Panc1 (cell line): ENCODE measurements around the gene LRFN2.

Experiments used
- POLR2AphosphoS5 ChIP-seq: IDR thresholded peaks from 2 replicates; pipeline ENCODE4 v1.6.1; 2012; ENCODE audit warnings: mild to moderate bottlenecking, low read depth, low read length, moderate library complexity
- SIN3A ChIP-seq: IDR thresholded peaks from 2 replicates; pipeline ENCODE4 v1.6.1; 2012; ENCODE audit warnings: low read depth, mild to moderate bottlenecking, low read length, moderate library complexity, borderline replicate concordance; ENCODE audit not compliant: insufficient read depth
- TCF7L2 ChIP-seq: IDR thresholded peaks from 2 replicates; pipeline ENCODE4 v1.6.1; 2011; ENCODE audit warnings: mild to moderate bottlenecking, low read depth, low read length, inconsistent platforms
- TF ChIP-seq, protein P1 (sequence below): fragments of 450-650 bp; IDR thresholded peaks from 2 replicates; pipeline ENCODE4 v1.5.1; 2017; ENCODE audit warnings: mild to moderate bottlenecking
- TF ChIP-seq, protein P2 (sequence below), 2 experiments: IDR thresholded peaks; 2 replicates each; pipeline ENCODE4 v1.6.1; 2011 to 2012; ENCODE audit warnings: low read depth in 2 of 2, control low read depth in 1 of 2, low read length in 1 of 2, mild to moderate bottlenecking in 1 of 2, moderate library complexity in 1 of 2; ENCODE audit not compliant: insufficient read depth in 1 of 2

DNA sequence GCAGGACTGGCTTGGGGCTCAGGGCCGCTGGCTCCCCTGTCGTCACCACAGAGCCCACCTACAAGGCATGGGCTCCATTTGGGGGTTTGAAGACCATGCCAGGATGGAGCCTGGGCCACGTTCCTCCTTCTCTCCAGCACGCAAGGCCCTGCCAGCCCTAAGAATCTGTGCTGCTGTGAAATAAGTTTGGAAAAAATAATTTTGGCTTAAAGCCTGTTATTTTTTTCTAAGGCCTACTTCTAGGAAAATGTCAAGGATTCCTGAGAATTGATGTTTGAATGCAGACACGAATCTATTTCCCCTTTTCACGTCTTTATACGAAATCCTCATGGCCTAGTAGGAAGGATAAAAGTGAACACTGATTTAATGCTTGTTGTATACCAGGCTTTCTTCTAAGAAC is 107.5 kb downstream of the LRFN2 start:
- TF ChIP-seq, protein P1, sequence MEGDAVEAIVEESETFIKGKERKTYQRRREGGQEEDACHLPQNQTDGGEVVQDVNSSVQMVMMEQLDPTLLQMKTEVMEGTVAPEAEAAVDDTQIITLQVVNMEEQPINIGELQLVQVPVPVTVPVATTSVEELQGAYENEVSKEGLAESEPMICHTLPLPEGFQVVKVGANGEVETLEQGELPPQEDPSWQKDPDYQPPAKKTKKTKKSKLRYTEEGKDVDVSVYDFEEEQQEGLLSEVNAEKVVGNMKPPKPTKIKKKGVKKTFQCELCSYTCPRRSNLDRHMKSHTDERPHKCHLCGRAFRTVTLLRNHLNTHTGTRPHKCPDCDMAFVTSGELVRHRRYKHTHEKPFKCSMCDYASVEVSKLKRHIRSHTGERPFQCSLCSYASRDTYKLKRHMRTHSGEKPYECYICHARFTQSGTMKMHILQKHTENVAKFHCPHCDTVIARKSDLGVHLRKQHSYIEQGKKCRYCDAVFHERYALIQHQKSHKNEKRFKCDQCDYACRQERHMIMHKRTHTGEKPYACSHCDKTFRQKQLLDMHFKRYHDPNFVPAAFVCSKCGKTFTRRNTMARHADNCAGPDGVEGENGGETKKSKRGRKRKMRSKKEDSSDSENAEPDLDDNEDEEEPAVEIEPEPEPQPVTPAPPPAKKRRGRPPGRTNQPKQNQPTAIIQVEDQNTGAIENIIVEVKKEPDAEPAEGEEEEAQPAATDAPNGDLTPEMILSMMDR, result no peak
- TF ChIP-seq, protein P2, sequence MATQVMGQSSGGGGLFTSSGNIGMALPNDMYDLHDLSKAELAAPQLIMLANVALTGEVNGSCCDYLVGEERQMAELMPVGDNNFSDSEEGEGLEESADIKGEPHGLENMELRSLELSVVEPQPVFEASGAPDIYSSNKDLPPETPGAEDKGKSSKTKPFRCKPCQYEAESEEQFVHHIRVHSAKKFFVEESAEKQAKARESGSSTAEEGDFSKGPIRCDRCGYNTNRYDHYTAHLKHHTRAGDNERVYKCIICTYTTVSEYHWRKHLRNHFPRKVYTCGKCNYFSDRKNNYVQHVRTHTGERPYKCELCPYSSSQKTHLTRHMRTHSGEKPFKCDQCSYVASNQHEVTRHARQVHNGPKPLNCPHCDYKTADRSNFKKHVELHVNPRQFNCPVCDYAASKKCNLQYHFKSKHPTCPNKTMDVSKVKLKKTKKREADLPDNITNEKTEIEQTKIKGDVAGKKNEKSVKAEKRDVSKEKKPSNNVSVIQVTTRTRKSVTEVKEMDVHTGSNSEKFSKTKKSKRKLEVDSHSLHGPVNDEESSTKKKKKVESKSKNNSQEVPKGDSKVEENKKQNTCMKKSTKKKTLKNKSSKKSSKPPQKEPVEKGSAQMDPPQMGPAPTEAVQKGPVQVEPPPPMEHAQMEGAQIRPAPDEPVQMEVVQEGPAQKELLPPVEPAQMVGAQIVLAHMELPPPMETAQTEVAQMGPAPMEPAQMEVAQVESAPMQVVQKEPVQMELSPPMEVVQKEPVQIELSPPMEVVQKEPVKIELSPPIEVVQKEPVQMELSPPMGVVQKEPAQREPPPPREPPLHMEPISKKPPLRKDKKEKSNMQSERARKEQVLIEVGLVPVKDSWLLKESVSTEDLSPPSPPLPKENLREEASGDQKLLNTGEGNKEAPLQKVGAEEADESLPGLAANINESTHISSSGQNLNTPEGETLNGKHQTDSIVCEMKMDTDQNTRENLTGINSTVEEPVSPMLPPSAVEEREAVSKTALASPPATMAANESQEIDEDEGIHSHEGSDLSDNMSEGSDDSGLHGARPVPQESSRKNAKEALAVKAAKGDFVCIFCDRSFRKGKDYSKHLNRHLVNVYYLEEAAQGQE (IDR thresholded peaks at IDR 0.05; ENCODE audit: insufficient read depth in 1 of 2, low read depth in 2 of 2, low read length in 1 of 2), result no peak
- TF ChIP-seq SIN3A (no peak), POLR2AphosphoS5 (no peak), TCF7L2 (no peak)
